CD4-positive, alpha-beta memory T cell (primary cell): ENCODE results near the gene DEXI. TPM values are rescaled to one million over a fixed set of nuclear protein-coding genes. Genes with fewer than 3 reads are reported as not detected.
"Not testable (repeated sequence)": the region's sequence is repeated elsewhere in the genome, so short reads cannot be mapped to it uniquely, and the experiment has no call there.

ENCODE experiments used
- CTCF ChIA-PET: fragments of 350-600 bp; sonication (Branson Sonifier 250); formaldehyde crosslinking; loops from one replicate; lab custom pipeline; 2021; ENCODE audit warnings: inconsistent platforms; ENCODE audit not compliant: partially characterized antibody; lab: Charles Lee
- POLR2A ChIA-PET: fragments of 350-600 bp; sonication (Branson Sonifier 250); formaldehyde crosslinking; loops from one replicate; lab custom pipeline; 2021; ENCODE audit not compliant: partially characterized antibody; lab: Charles Lee
- DNase-seq, 5 donors: peaks; one replicate each; pipeline versions ENCODE4 v3.0.0 to v3.0.0-alpha.2; 2020 to 2022; ENCODE audit warnings: mixed read lengths in 1 of 5
- H3K27ac ChIP-seq: one replicate; pipeline ENCODE4 v1.7.0; 2013; ENCODE audit warnings: low read depth, low read length
- H3K27me3 ChIP-seq: 2 replicates; pipeline ENCODE4 v1.7.0; 2013; ENCODE audit warnings: mild to moderate bottlenecking, low read length, moderate library complexity; ENCODE audit not compliant: insufficient read depth
- H3K36me3 ChIP-seq: 2 replicates; pipeline ENCODE4 v1.7.0; 2013; ENCODE audit warnings: mild to moderate bottlenecking, low read length, moderate library complexity; ENCODE audit not compliant: insufficient read depth
- H3K4me1 ChIP-seq: 2 replicates; pipeline ENCODE4 v1.7.0; 2013; ENCODE audit warnings: mild to moderate bottlenecking, low read length, moderate library complexity; ENCODE audit not compliant: insufficient read depth
- H3K4me3 ChIP-seq, 2 donors: one replicate each; pipeline ENCODE4 v1.7.0; 2013; ENCODE audit warnings: low read length in 2 of 2, mild to moderate bottlenecking in 1 of 2
- H3K9me3 ChIP-seq, 2 donors: one replicate each; pipeline ENCODE4 v1.7.0; 2013; ENCODE audit warnings: low read length in 2 of 2, control low read depth in 1 of 2; ENCODE audit not compliant: control insufficient read depth in 1 of 2
- H3K27ac Mint-ChIP-seq, 7 donors: one replicate each; pipeline ENCODE4 v1.8.0; 2020 to 2021; ENCODE audit warnings: mixed read lengths in 7 of 7, mild to moderate bottlenecking in 6 of 7, inconsistent platforms in 3 of 7, moderate library complexity in 3 of 7
- H3K27me3 Mint-ChIP-seq, 2 donors: one replicate each; pipeline ENCODE4 v1.8.0; 2020 to 2021; ENCODE audit warnings: mixed read lengths in 2 of 2
- H3K36me3 Mint-ChIP-seq, 2 donors: one replicate each; pipeline ENCODE4 v1.8.0; 2020 to 2021; ENCODE audit warnings: mixed read lengths in 2 of 2, inconsistent platforms in 1 of 2, mild to moderate bottlenecking in 1 of 2
- H3K4me1 Mint-ChIP-seq, 4 donors: one replicate each; pipeline ENCODE4 v1.8.0; 2020 to 2021; ENCODE audit warnings: mixed read lengths in 4 of 4, mild to moderate bottlenecking in 1 of 4
- H3K4me3 Mint-ChIP-seq, 8 donors: one replicate each; pipeline ENCODE4 v1.8.0; 2020 to 2021; ENCODE audit warnings: mixed read lengths in 8 of 8, mild to moderate bottlenecking in 7 of 8, moderate library complexity in 6 of 8, inconsistent platforms in 3 of 8
- H3K9me3 Mint-ChIP-seq, 8 donors: one replicate each; pipeline ENCODE4 v1.8.0; 2020 to 2021; ENCODE audit warnings: mixed read lengths in 8 of 8, mild to moderate bottlenecking in 5 of 8, inconsistent platforms in 3 of 8, moderate library complexity in 1 of 8
- intact Hi-C: fragments of 100-400 bp; cut with micrococcal nuclease; formaldehyde crosslinking; loops from one replicate; pipeline ENCODE4 v1.15.1; 2023
- polyA plus RNA-seq, 2 donors: library from polyadenylated mRNA; unstranded; fragments of 300-500 nt; fragmentation: Illumina TruSeq; gene quantifications; one replicate each; pipeline ENCODE4 v1.2.3, GENCODE V29; 2021
- total RNA-seq, 2 experiments: library from RNA; stranded (reverse); gene quantifications; one replicate each; pipeline ENCODE4 v1.2.3, GENCODE V29; 2021

The DEXI gene
- total and polyA plus RNA-seq, 4 experiments from 2014 or later: 37.9 to 66.3 (median 50.7) TPM

GRCh38 chr16:10970065-10970464 lies 27.8 kb upstream of the DEXI start:
- ChIA-PET POLR2A (interaction anchor here (2.4 to 7.3 kb wide), 2 partner anchors 286 kb away, joined by 24 to 83 read pairs; partner anchors contain the start of gene SOCS1), CTCF (interaction anchor here (1.3 to 13.2 kb wide), 6 partner anchors 11 to 386 kb away, joined by 3 to 197 read pairs (median 8); partner anchors contain the start of gene SOCS1)
- DNase-seq: no peak
- H3K27me3 Mint-ChIP-seq: no peaks in the 10 kb centered on the region
- Histone ChIP-seq H3K36me3 (peaks cover 3% of the 10 kb centered on the region), H3K9me3 (no peaks in the 10 kb centered on the region), H3K4me1 (peaks cover 27% of the 10 kb centered on the region), H3K27ac (no peak overlapping the region), H3K27me3 (no peaks in the 10 kb centered on the region), H3K4me3 (no peak overlapping the region)
- H3K27ac Mint-ChIP-seq: peak overlapping the region in 5 of 7 donors; percentile 3 to 77 (median 47)
- H3K4me1 Mint-ChIP-seq: peaks cover 22 to 41% (median 25%) of the 10 kb centered on the region in 4 donors
- H3K4me3 Mint-ChIP-seq: no peak overlapping the region
- H3K36me3 Mint-ChIP-seq: peaks cover 31 to 49% of the 10 kb centered on the region in 2 donors
- no peaks in the 10 kb centered on the region for H3K9me3 Mint-ChIP-seq
- intact Hi-C loops: no loop called here

- no peak overlapping the region for H3K4me3 ChIP-seq
- CTCF ChIA-PET: interaction anchor here (1.3 to 13.2 kb wide), 5 partner anchors 11 to 387 kb away, joined by 3 to 197 read pairs (median 9); partner anchors contain the start of gene SOCS1
- intact Hi-C loops: no loop called here
- H3K4me3 Mint-ChIP-seq: no peak overlapping the region
- H3K4me1 Mint-ChIP-seq: peaks cover 24 to 45% (median 29%) of the 10 kb centered on the region in 4 donors
- no peaks in the 10 kb centered on the region for H3K27me3 ChIP-seq
- H3K9me3 ChIP-seq: no peaks in the 10 kb centered on the region
- H3K36me3 ChIP-seq: peaks cover 2% of the 10 kb centered on the region
- POLR2A ChIA-PET: interaction anchor here (7.3 kb wide), 1 partner anchor 287 kb away, joined by 83 read pairs; the partner anchor contains the start of gene SOCS1
- H3K36me3 Mint-ChIP-seq: peaks cover 28 to 49% of the 10 kb centered on the region in 2 donors
- DNase-seq: no peak
- no peak overlapping the region for H3K27ac Mint-ChIP-seq
- H3K27ac ChIP-seq: no peak overlapping the region
- H3K9me3 Mint-ChIP-seq: no peaks in the 10 kb centered on the region
- peaks cover 31% of the 10 kb centered on the region for H3K4me1 ChIP-seq
- H3K27me3 Mint-ChIP-seq: no peaks in the 10 kb centered on the region
Observed at GRCh38 chr16:10969615-10970014, 27.3 kb upstream of the DEXI start.

DNA sequence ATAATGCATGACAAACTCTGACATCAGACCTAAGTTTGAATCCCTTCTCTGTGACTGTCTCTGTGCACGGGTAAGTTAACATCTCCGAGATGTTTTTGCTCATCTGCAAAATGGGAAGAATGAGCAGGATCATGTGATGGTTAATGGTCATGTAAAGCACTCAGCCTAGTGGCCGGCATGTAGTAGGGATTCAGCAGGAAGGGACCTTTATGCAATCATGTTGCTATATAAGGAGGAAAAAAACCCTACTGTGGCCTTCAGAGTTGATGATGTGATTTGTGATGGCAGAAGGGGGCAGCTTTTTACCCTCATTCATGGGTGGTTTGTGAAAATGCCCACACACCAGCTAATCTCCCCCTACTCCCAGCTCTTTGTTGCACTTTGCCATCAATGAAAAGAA lies 26.2 kb upstream of the DEXI start:
- H3K36me3 ChIP-seq: peaks cover 3% of the 10 kb centered on the region
- H3K36me3 Mint-ChIP-seq: peaks cover 31 to 52% of the 10 kb centered on the region in 2 donors
- no peaks in the 10 kb centered on the region for H3K9me3 Mint-ChIP-seq
- H3K4me1 Mint-ChIP-seq: peaks cover 30 to 55% (median 38%) of the 10 kb centered on the region in 4 donors
- ChIA-PET CTCF (interaction anchor here (1.1 to 13.2 kb wide), 7 partner anchors 11 to 388 kb away, joined by 3 to 197 read pairs (median 9); partner anchors contain the start of gene SOCS1), POLR2A (interaction anchor here (0.5 to 7.3 kb wide), 2 partner anchors 283 to 288 kb away, joined by 4 to 83 read pairs; partner anchors contain the start of gene SOCS1)
- H3K4me3 Mint-ChIP-seq: no peak overlapping the region
- DNase-seq: no peak
- peak overlapping the region in 1 of 7 donors; percentile 32 for H3K27ac Mint-ChIP-seq
- no peaks in the 10 kb centered on the region for H3K27me3 Mint-ChIP-seq
- no peaks in the 10 kb centered on the region for H3K9me3 ChIP-seq
- H3K4me1 ChIP-seq: peaks cover 38% of the 10 kb centered on the region
- intact Hi-C loops: no loop called here
- no peak overlapping the region for H3K27ac ChIP-seq
- H3K27me3 ChIP-seq: no peaks in the 10 kb centered on the region
- no peak overlapping the region for H3K4me3 ChIP-seq

- Mint-ChIP-seq H3K4me1 (peaks cover 30 to 50% (median 35%) of the 10 kb centered on the region in 4 donors), H3K4me3 (no peak overlapping the region), H3K27me3 (no peaks in the 10 kb centered on the region), H3K36me3 (peaks cover 31 to 52% of the 10 kb centered on the region in 2 donors), H3K27ac (peak overlapping the region in 1 of 7 donors; percentile 32), H3K9me3 (no peaks in the 10 kb centered on the region)
- intact Hi-C loops: no loop called here
- no peak overlapping the region for H3K27ac ChIP-seq
- DNase-seq: no peak
- H3K4me1 ChIP-seq: peaks cover 34% of the 10 kb centered on the region
- H3K36me3 ChIP-seq: peaks cover 8% of the 10 kb centered on the region
- ChIA-PET CTCF (interaction anchor here (1.0 to 13.2 kb wide), 8 partner anchors 10 to 428 kb away, joined by 3 to 197 read pairs (median 8); partner anchors contain the start of gene SOCS1), POLR2A (interaction anchor here (0.5 to 7.3 kb wide), 2 partner anchors 284 to 288 kb away, joined by 4 to 83 read pairs; partner anchors contain the start of gene SOCS1)
- no peaks in the 10 kb centered on the region for H3K27me3 ChIP-seq
- H3K4me3 ChIP-seq: no peak overlapping the region
- H3K9me3 ChIP-seq: no peaks in the 10 kb centered on the region
Observed at GRCh38 chr16:10967986-10968385, 25.7 kb upstream of the DEXI start.

DNA sequence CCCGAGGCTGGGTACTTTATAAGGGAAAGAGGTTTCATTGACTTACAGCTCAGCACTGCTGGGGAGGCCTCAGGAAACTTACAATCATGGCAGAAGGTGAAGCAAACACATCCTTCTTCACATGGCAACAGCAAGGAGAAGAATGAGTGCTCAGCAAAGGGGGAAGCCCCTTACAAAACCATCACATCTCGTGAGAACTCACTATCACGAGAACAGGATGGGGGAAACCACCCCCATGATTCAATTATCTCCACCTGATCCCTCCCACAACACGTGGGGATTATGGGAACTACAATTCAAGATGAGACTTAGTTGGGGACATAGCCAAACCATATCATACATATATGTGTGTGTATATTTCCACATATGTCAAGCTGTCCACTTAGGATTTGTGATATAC lies 24.3 kb upstream of the DEXI start:
- H3K27ac ChIP-seq, H3K4me3 ChIP-seq, H3K9me3 ChIP-seq, H3K27me3 Mint-ChIP-seq, H3K27me3 ChIP-seq, H3K9me3 Mint-ChIP-seq, intact Hi-C loops: not testable (repeated sequence)
- DNase-seq: peak in 1 of 5 donors; percentile 51
- Mint-ChIP-seq H3K4me3 (peak overlapping the region in 1 of 8 donors; percentile 21), H3K27ac (peak overlapping the region in 5 of 7 donors; percentile 24 to 91 (median 79)), H3K36me3 (peaks cover 40 to 53% of the 10 kb centered on the region in 2 donors), H3K4me1 (peaks cover 23 to 39% (median 27%) of the 10 kb centered on the region in 4 donors)
- Histone ChIP-seq H3K36me3 (peaks cover 15% of the 10 kb centered on the region), H3K4me1 (peaks cover 21% of the 10 kb centered on the region)
- POLR2A ChIA-PET: interaction anchor here (7.3 kb wide), 1 partner anchor 290 kb away, joined by 83 read pairs; the partner anchor contains the start of gene SOCS1
- CTCF ChIA-PET: interaction anchor here (11.6 to 13.2 kb wide), 2 partner anchors 16 to 290 kb away, joined by 120 to 197 read pairs; partner anchors contain the start of gene SOCS1

- peaks cover 15% of the 10 kb centered on the region for H3K36me3 ChIP-seq
Observed at GRCh38 chr16:10966129-10966528, 23.9 kb upstream of the DEXI start.

More at GRCh38 chr16:10966129-10966528, 23.9 kb upstream of the DEXI start:
- no peaks in the 10 kb centered on the region for H3K9me3 Mint-ChIP-seq
- intact Hi-C loops: no loop called here
- peak overlapping the region; percentile 26 to 91 (median 47) for H3K27ac Mint-ChIP-seq
- peaks cover 35 to 49% of the 10 kb centered on the region in 2 donors for H3K36me3 Mint-ChIP-seq
- ChIA-PET POLR2A (interaction anchor here (7.3 kb wide), 1 partner anchor 290 kb away, joined by 83 read pairs; the partner anchor contains the start of gene SOCS1), CTCF (interaction anchor here (1.1 to 13.2 kb wide), 6 partner anchors 14 to 406 kb away, joined by 3 to 197 read pairs (median 52); partner anchors contain the start of gene SOCS1)
- no peak overlapping the region for H3K27ac ChIP-seq
- H3K9me3 ChIP-seq: no peaks in the 10 kb centered on the region
- no peak for DNase-seq
- H3K4me1 ChIP-seq: peaks cover 20% of the 10 kb centered on the region
- peak overlapping the region in 1 of 8 donors; percentile 21 for H3K4me3 Mint-ChIP-seq
- H3K27me3 Mint-ChIP-seq: no peaks in the 10 kb centered on the region
- peaks cover 21 to 35% (median 26%) of the 10 kb centered on the region in 4 donors for H3K4me1 Mint-ChIP-seq
- no peaks in the 10 kb centered on the region for H3K27me3 ChIP-seq
- no peak overlapping the region for H3K4me3 ChIP-seq
